Activated CD4-positive, alpha-beta memory T cell treated with anti-CD3 and anti-CD28 coated beads, Interleukin-2, amount 10 ng/mL, durations not matched to agents 7 days and 5 days (primary cell): ENCODE data around the gene FBL. TPM values are rescaled to one million over a fixed set of nuclear protein-coding genes. Genes with fewer than 3 reads are reported as not detected.
A peak's percentile ranks its signal among the peaks of the same experiment; 100 is the strongest.

Experiments
- CTCF ChIA-PET: fragments of 350-600 bp; sonication (Branson Sonifier 250); formaldehyde crosslinking; loops from one replicate; lab custom pipeline; 2021; ENCODE audit warnings: antibody characterized with exemption, inconsistent platforms; lab: Charles Lee
- POLR2A ChIA-PET: fragments of 350-600 bp; sonication (Branson Sonifier 250); formaldehyde crosslinking; loops from one replicate; lab custom pipeline; 2021; ENCODE audit warnings: antibody characterized with exemption; lab: Charles Lee
- DNase-seq: peaks from one replicate; pipeline ENCODE4 v3.0.0-alpha.2; 2020
- H3K27ac Mint-ChIP-seq: one replicate; pipeline ENCODE4 v1.8.0; 2021; ENCODE audit warnings: mild to moderate bottlenecking, mixed read lengths
- H3K27me3 Mint-ChIP-seq: one replicate; pipeline ENCODE4 v1.8.0; 2021; ENCODE audit warnings: mixed read lengths
- H3K36me3 Mint-ChIP-seq: one replicate; pipeline ENCODE4 v1.8.0; 2021; ENCODE audit warnings: low read depth, mixed read lengths
- H3K4me1 Mint-ChIP-seq: one replicate; pipeline ENCODE4 v1.8.0; 2021; ENCODE audit warnings: mixed read lengths
- H3K4me3 Mint-ChIP-seq: one replicate; pipeline ENCODE4 v1.8.0; 2021; ENCODE audit warnings: mild to moderate bottlenecking, mixed read lengths
- H3K9me3 Mint-ChIP-seq: one replicate; pipeline ENCODE4 v1.8.0; 2021; ENCODE audit warnings: mixed read lengths
- total RNA-seq, 2 experiments: library from RNA; stranded (reverse); gene quantifications; one replicate each; pipeline ENCODE4 v1.2.3, GENCODE V29; 2021

The FBL gene
- total RNA-seq, 2 experiments from 2014 or later, result 294 to 302 TPM

GRCh38 chr19:39826311-39826945 is 19.8 kb downstream of the FBL start:
- H3K27me3 Mint-ChIP-seq, result no peaks in the 10 kb centered on the region
- CTCF ChIA-PET, result no interaction called here
- no peak overlapping the region for H3K4me3 Mint-ChIP-seq
- no peaks in the 10 kb centered on the region for H3K9me3 Mint-ChIP-seq
- H3K4me1 Mint-ChIP-seq, result peaks cover 15% of the 10 kb centered on the region
- POLR2A ChIA-PET, result no interaction called here
- DNase-seq, result no peak
- H3K36me3 Mint-ChIP-seq, result peaks cover 29% of the 10 kb centered on the region
- no peak overlapping the region for H3K27ac Mint-ChIP-seq

DNA sequence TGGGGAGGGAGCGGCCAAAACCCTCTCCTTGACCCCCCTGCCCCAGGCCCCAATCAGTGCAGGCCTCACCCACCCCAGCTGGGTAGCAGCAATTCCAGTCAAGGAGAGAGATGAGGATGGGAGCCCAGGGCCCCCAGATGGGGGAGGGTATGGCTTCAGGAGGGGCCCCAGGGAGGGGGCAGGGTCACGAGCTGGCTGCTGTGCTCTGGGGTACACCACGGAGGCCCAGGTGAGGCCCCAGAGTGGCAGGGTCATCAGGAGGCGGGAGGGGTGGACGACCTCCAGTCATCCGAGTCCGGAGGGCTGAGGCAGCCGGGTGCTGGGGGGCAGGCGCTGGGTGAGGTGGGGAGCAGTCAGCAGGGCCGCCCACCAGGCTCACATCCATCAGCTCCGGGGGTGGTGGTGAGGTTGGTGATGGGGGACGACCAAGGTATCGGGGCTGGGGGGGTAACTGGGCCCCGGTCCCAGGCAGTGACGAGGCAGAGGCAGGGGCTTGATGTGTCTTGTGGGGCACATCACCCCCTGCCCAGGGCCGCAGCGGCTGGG is 20.6 kb downstream of the FBL start:
- no peak for DNase-seq
- ChIA-PET POLR2A (interaction anchor here (1.3 to 2.5 kb wide), 3 partner anchors 8 to 171 kb away, joined by 3 to 15 read pairs (median 7); partner anchors contain the start of genes DYRK1B and ZNF546), CTCF (interaction anchor here (1.4 kb wide), 1 partner anchor 18 kb away, joined by 5 read pairs; no protein-coding TSS in a partner anchor)
- Mint-ChIP-seq H3K27me3 (no peaks in the 10 kb centered on the region), H3K4me1 (peaks cover 13% of the 10 kb centered on the region), H3K36me3 (peaks cover 22% of the 10 kb centered on the region), H3K27ac (no peak overlapping the region), H3K9me3 (no peaks in the 10 kb centered on the region), H3K4me3 (no peak overlapping the region)

DNA sequence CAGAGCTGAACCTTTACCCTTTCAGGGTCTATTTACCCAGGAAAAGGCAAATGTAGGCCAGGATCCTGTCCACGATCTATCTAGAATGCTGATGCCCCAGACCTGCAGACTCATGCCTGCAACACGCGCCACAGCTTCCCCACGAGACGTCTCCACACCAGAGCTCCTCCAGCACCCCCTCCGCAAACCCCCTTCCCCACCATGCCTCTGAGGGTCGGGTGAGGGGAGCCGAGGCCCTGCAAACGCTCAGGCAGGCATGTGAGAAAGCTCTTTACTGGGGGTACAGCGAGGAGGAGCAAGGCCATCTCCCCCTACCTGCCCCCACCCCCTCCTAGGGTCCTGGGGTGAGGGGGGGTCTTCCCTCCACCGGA is 21.1 kb downstream of the FBL start:
- POLR2A ChIA-PET, result interaction anchor here (0.8 to 2.5 kb wide), 5 partner anchors 9 to 172 kb away, joined by 3 to 15 read pairs (median 4); partner anchors contain the start of genes DYRK1B, PSMC4 and ZNF546
- H3K4me3 Mint-ChIP-seq, result no peak overlapping the region
- H3K36me3 Mint-ChIP-seq, result peaks cover 17% of the 10 kb centered on the region
- peaks cover 13% of the 10 kb centered on the region for H3K4me1 Mint-ChIP-seq
- no peak for DNase-seq
- CTCF ChIA-PET, result interaction anchor here (1.4 kb wide), 1 partner anchor 19 kb away, joined by 5 read pairs; no protein-coding TSS in a partner anchor
- no peaks in the 10 kb centered on the region for H3K9me3 Mint-ChIP-seq
- no peak overlapping the region for H3K27ac Mint-ChIP-seq
- no peaks in the 10 kb centered on the region for H3K27me3 Mint-ChIP-seq

DNA sequence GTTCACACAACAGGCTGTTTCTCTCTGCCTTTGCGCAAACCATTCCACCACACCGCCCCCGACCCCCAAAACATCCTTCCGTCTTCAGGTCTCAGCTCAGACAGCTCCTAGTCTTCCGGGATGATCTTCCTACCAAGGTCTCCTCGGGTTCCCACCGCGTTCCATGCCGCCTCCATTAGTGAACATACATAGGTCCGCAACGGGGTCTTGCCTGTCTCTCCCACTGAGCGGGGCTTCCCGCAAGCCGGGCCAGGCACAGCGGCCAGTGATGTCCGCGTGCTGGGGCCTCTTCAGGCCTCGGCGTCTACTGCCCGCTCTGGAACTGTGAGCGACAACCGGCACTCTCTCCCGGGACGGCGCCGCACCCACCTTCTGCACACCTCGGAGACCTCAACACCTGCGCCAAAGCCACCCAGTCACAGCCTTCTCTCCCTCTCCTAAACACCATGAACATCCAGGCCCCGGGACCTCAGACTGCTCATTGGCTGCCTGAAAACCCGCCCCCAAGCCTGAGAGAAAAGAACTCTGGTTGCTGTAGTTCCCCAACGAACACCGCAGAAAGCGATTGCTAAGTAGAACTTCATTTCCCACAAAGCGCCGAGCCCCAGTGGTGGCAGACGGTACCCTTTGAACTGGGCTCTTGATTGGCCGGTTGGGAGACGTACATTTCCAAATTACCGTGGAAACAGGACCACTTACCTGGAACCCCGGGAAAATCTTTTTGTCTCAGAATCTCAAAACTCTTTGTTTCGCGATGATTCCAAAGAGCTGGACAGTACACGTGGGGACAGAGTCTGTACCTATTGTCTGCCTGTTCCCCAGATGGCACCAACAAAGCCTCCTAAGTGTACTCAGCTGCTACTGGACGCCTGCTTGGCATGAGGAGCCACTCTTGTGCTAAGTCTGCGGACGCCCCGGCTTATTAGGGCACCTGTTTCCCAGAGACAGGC is 21.8 kb downstream of the FBL start:
- no peaks in the 10 kb centered on the region for H3K27me3 Mint-ChIP-seq
- CTCF ChIA-PET, result interaction anchor here (1.4 kb wide), 1 partner anchor 19 kb away, joined by 5 read pairs; no protein-coding TSS in a partner anchor
- DNase-seq, result peak; percentile 91
- POLR2A ChIA-PET, result interaction anchor here (0.8 to 2.5 kb wide), 5 partner anchors 9 to 172 kb away, joined by 3 to 15 read pairs (median 4); partner anchors contain the start of genes DYRK1B, PSMC4 and ZNF546
- H3K4me1 Mint-ChIP-seq, result peaks cover 10% of the 10 kb centered on the region
- H3K36me3 Mint-ChIP-seq, result peaks cover 10% of the 10 kb centered on the region
- H3K4me3 Mint-ChIP-seq, result no peak overlapping the region
- H3K27ac Mint-ChIP-seq, result no peak overlapping the region
- no peaks in the 10 kb centered on the region for H3K9me3 Mint-ChIP-seq

DNA sequence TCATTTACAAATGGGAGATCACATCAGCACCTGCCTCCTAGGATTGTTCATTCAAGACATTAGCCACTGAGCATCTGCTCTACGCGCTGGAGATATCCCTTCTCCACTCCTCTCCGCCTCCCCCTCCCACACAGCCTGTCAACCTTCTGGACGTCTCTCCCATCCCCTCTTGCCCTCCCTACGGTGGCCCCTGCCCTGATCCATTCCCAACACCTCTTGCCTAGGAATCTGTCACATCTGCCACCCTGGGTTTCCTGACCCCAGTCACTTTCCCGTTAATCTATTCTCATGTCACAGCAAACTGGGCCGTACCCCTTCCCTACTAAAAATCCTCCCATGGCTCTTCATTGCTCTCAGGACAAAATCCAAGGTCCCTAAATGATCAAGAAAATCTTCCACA is 22.5 kb downstream of the FBL start:
- ChIA-PET CTCF (no interaction called here), POLR2A (interaction anchor here (2.5 kb wide), 1 partner anchor 10 kb away, joined by 15 read pairs; the partner anchor contains the start of gene DYRK1B)
- H3K27me3 Mint-ChIP-seq, result no peaks in the 10 kb centered on the region
- H3K36me3 Mint-ChIP-seq, result peaks cover 5% of the 10 kb centered on the region
- no peaks in the 10 kb centered on the region for H3K9me3 Mint-ChIP-seq
- no peak overlapping the region for H3K27ac Mint-ChIP-seq
- H3K4me1 Mint-ChIP-seq, result peaks cover 6% of the 10 kb centered on the region
- no peak overlapping the region for H3K4me3 Mint-ChIP-seq
- no peak for DNase-seq

- H3K27ac Mint-ChIP-seq, result no peak overlapping the region
- no peak for DNase-seq
- CTCF ChIA-PET, result interaction anchor here (0.8 to 1.5 kb wide), 4 partner anchors 15 to 150 kb away, joined by 3 to 5 read pairs (median 4); partner anchors contain the start of gene PSMC4
- H3K36me3 Mint-ChIP-seq, result no peaks in the 10 kb centered on the region
- POLR2A ChIA-PET, result no interaction called here
- no peaks in the 10 kb centered on the region for H3K27me3 Mint-ChIP-seq
- no peak overlapping the region for H3K4me3 Mint-ChIP-seq
- H3K4me1 Mint-ChIP-seq, result no peaks in the 10 kb centered on the region
- H3K9me3 Mint-ChIP-seq, result no peaks in the 10 kb centered on the region
These were observed 25.5 kb downstream of the FBL start for GRCh38 chr19:39820696-39821095.

DNA sequence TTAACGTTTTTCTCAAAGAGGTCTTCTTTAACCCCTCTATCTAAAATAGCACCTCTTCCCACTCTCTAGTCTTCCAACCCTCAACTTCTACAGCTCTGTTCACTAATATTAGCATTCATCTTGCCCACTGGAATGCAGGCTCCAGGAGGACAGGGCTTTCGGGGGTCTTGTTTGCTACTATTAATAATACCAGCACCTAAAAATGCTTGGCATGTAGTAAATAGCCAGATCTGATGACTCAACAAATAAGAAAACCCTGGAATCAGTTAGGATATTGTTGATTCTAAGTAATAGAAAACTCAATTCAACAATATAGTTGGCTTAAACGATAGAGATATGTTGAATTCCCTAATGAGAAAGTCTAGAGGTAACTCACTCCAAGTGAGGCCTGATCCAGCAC is 26.4 kb downstream of the FBL start:
- no peaks in the 10 kb centered on the region for H3K9me3 Mint-ChIP-seq
- no peak for DNase-seq
- no peaks in the 10 kb centered on the region for H3K27me3 Mint-ChIP-seq
- POLR2A ChIA-PET, result interaction anchor here (0.9 kb wide), 1 partner anchor 26 kb away, joined by 3 read pairs; the partner anchor contains the start of gene FBL
- H3K36me3 Mint-ChIP-seq, result no peaks in the 10 kb centered on the region
- CTCF ChIA-PET, result interaction anchor here (0.8 to 1.1 kb wide), 2 partner anchors 24 to 27 kb away, joined by 3 to 4 read pairs; no protein-coding TSS in a partner anchor
- H3K27ac Mint-ChIP-seq, result no peak overlapping the region
- H3K4me3 Mint-ChIP-seq, result no peak overlapping the region
- no peaks in the 10 kb centered on the region for H3K4me1 Mint-ChIP-seq

DNA sequence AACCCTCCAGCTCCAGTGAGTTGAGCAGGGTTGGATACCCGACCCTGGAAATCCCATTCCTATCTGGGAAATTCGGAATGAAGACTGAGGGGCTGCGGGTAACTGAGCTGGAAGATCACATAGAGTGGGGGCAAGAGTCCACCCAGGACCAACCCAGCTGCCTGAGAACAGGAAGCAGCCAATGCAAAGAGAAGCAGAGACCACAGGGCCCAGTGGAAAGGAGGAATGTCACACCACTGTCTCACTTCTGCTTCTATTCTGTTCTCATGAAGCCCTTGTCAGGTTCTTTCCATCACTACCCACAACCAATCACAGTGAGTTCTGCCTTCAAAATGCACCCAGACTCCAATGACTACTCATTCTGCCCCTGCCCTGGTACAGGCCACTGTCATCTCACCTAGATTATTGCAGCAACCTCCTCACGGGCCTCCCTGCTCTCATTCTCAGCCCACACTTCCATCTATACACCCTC is 27.5 kb downstream of the FBL start:
- ChIA-PET CTCF (no interaction called here), POLR2A (interaction anchor here (0.9 kb wide), 1 partner anchor 28 kb away, joined by 3 read pairs; the partner anchor contains the start of gene FBL)
- Mint-ChIP-seq H3K27ac (no peak overlapping the region), H3K4me3 (no peak overlapping the region), H3K9me3 (no peaks in the 10 kb centered on the region), H3K4me1 (no peaks in the 10 kb centered on the region), H3K27me3 (no peaks in the 10 kb centered on the region), H3K36me3 (no peaks in the 10 kb centered on the region)
- no peak for DNase-seq

DNA sequence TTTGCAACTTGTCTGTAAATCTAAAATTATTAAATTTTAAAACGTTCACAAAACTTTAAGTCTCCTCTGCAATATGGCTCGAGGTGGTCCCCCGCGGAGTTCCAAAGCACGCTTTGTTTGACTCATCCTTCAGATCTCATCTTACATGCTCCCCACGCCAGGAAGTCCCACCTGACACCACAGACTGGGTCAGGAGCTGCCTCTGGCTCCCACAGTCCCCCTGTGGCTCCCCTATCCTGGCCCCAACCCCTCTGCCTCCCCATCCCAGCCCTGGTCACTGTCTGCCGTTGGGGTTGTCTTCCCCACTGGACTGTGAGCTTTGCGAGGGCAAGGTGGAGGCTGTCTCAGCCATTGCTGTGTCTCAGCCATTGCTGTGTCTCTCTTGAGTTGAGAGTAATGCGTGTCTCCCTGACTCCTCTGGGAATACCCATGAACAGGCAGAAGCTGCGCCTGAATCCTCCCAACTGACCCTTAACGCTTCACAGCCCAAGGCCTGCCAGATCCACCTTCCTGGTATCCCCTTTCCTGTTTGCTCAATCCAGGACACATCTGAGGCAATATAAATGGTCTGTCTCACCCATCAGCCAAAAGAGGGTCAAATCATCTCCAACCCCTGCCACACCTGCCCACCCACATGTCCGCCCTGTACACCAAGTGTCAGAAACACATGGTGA is 28.2 kb downstream of the FBL start:
- no peaks in the 10 kb centered on the region for H3K4me1 Mint-ChIP-seq
- ChIA-PET POLR2A (no interaction called here), CTCF (no interaction called here)
- no peak overlapping the region for H3K4me3 Mint-ChIP-seq
- no peaks in the 10 kb centered on the region for H3K27me3 Mint-ChIP-seq
- DNase-seq, result no peak
- no peaks in the 10 kb centered on the region for H3K36me3 Mint-ChIP-seq
- H3K9me3 Mint-ChIP-seq, result no peaks in the 10 kb centered on the region
- no peak overlapping the region for H3K27ac Mint-ChIP-seq

DNA sequence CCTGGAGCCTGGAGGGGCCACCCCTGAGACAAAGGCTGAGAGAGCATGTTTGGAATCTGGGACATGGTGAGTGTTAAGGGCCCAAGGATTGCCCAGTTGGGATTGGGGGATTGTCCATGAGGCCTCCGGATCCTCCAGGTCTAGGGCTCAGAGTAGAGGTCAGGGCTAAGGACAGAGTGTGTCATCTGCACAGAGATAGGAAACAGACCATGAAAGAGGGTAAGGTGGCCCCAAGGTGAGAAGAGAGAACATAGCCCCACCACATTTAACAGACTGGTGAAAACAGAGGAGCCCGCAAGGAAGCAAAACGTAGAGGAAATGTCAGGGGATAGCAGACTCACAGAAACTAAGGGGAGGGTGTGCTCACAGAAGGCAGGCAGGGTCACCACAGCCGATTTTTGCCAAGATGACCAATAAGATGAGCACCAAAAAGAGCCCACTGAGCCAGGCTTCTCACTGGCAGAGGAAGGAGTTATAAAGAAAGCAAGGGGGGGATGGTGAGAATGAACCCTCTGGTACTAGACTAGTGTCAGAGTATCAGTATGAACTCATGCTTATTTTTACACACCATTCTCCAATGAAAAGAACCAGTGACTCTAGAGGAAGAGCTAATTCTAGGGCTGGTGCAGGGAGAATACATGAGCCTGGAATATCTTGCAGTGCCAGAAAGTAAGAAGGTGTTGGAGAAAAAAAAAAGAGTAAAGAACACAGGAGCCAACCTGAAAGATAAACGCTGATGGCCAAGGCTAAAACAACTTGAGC is 29.7 kb downstream of the FBL start:
- POLR2A ChIA-PET, result no interaction called here
- no peak for DNase-seq

DNA sequence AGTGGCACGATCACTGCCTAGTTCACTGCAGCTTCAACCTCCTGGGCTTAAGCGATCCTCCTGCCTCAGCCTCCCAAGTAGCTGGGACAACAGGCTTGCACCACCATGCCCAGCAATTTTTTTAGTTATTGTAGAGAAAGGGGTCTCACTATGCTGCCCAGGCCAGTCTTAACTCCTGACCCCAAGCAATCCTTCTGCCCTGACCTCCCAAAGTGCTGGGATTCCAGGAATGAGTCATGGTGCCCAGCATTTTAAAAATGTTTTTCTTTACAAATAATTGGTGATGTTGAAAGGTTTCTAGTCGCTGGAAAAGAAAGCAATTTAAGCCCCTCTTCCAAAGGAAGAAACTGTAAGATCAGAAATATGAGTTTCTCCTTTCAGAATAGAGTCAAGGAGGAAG is 31.6 kb downstream of the FBL start:
- POLR2A ChIA-PET, result no interaction called here
- Mint-ChIP-seq H3K4me3 (no peak overlapping the region), H3K9me3 (no peaks in the 10 kb centered on the region), H3K36me3 (no peaks in the 10 kb centered on the region), H3K4me1 (no peaks in the 10 kb centered on the region), H3K27me3 (no peaks in the 10 kb centered on the region), H3K27ac (no peak overlapping the region)
- CTCF ChIA-PET, result interaction anchor here (1.3 kb wide), 1 partner anchor 22 kb away, joined by 5 read pairs; no protein-coding TSS in a partner anchor
- DNase-seq, result no peak

More for the DNA sequence above, 29.7 kb downstream of the FBL start:
- CTCF ChIA-PET, result no interaction called here
- Mint-ChIP-seq H3K4me3 (no peak overlapping the region), H3K27ac (no peak overlapping the region), H3K4me1 (no peaks in the 10 kb centered on the region), H3K36me3 (no peaks in the 10 kb centered on the region), H3K9me3 (no peaks in the 10 kb centered on the region), H3K27me3 (no peaks in the 10 kb centered on the region)
